Measurements from ENCODE around the gene INSL3. TPM values are rescaled to one million over a fixed set of nuclear protein-coding genes. Genes with fewer than 3 reads are reported as not detected.
"Not testable (repeated sequence)": the region's sequence is repeated elsewhere in the genome, so short reads cannot be mapped to it uniquely, and the experiment has no call there.

INSL3 gene
- total and polyA plus RNA-seq, 4 donors, result 1.5 TPM; not detected in 3

GRCh38 chr19:17778968-17779929, 42.1 kb downstream of the INSL3 start:
- DNase-seq, result peak in 1 of 3 donors; percentile 30
- no peak overlapping the region for H3K27ac ChIP-seq (ENCODE audit: low read depth in 1 of 2, low read length in 1 of 2)
- H3K9me3 ChIP-seq (ENCODE audit: control insufficient read depth in 4 of 4, insufficient read depth in 3 of 4, low read length in 3 of 4), result peaks cover 0 to 1% (median 0%) of the 10 kb centered on the region in 4 donors
- no peak overlapping the region for H3K9ac ChIP-seq (ENCODE audit: insufficient read depth in 1 of 2, low read length in 2 of 2)
- ATAC-seq (ENCODE audit: insufficient read depth, low FRiP score), result no peak
- peaks cover 0 to 2% (median 0%) of the 10 kb centered on the region in 5 donors for H3K4me1 ChIP-seq (ENCODE audit: control insufficient read depth in 5 of 5, insufficient read depth in 5 of 5, low read length in 5 of 5)
- no peaks in the 10 kb centered on the region for H3K36me3 ChIP-seq (ENCODE audit: control insufficient read depth in 4 of 4, insufficient read depth in 4 of 4, low read length in 4 of 4)
- H3K4me3 ChIP-seq, result no peak overlapping the region
- 15 to 22% methylated on average over 22 to 25 of the region's 25 CpGs for WGBS, 2 donors
- peaks cover 0 to 2% (median 0%) of the 10 kb centered on the region in 3 donors for H3K27me3 ChIP-seq (ENCODE audit: control insufficient read depth in 3 of 3, insufficient read depth in 3 of 3, low read length in 2 of 3)
- no peak for TF ChIP-seq CTCF (IDR thresholded peaks at IDR 0.05; ENCODE audit: control extremely low read depth, extremely low read depth)

- peak; percentile 66 for ATAC-seq (ENCODE audit: insufficient read depth, low FRiP score)
- Histone ChIP-seq H3K27ac (ENCODE audit: low read depth in 1 of 2, low read length in 1 of 2) (no peak overlapping the region), H3K4me3 (no peak overlapping the region), H3K36me3 (ENCODE audit: control insufficient read depth in 4 of 4, insufficient read depth in 4 of 4, low read length in 4 of 4) (no peaks in the 10 kb centered on the region), H3K4me1 (ENCODE audit: control insufficient read depth in 5 of 5, insufficient read depth in 5 of 5, low read length in 5 of 5) (peaks cover 0 to 2% (median 0%) of the 10 kb centered on the region in 5 donors), H3K9ac (ENCODE audit: insufficient read depth in 1 of 2, low read length in 2 of 2) (no peak overlapping the region), H3K9me3 (ENCODE audit: control insufficient read depth in 4 of 4, insufficient read depth in 3 of 4, low read length in 3 of 4) (peaks cover 0 to 1% (median 0%) of the 10 kb centered on the region in 4 donors), H3K27me3 (ENCODE audit: control insufficient read depth in 3 of 3, insufficient read depth in 3 of 3, low read length in 2 of 3) (peaks cover 0 to 2% (median 0%) of the 10 kb centered on the region in 3 donors)
- no peak for DNase-seq
- WGBS, 2 donors, result 14 to 19% methylated on average over 31 to 37 of the region's 37 CpGs
- TF ChIP-seq CTCF (IDR thresholded peaks at IDR 0.05; ENCODE audit: control extremely low read depth, extremely low read depth), result no peak
Measured at GRCh38 chr19:17778251-17778967, 42.9 kb downstream of the INSL3 start.

- 81 to 87% methylated on average over 10 of the region's 10 CpGs for WGBS, 2 donors
Measured at GRCh38 chr19:17777840-17778239, 43.5 kb downstream of the INSL3 start.

More at GRCh38 chr19:17777840-17778239, 43.5 kb downstream of the INSL3 start:
- H3K9ac ChIP-seq (ENCODE audit: insufficient read depth in 1 of 2, low read length in 2 of 2); H3K36me3 ChIP-seq (ENCODE audit: control insufficient read depth in 4 of 4, insufficient read depth in 4 of 4, low read length in 4 of 4); H3K9me3 ChIP-seq (ENCODE audit: control insufficient read depth in 4 of 4, insufficient read depth in 3 of 4, low read length in 3 of 4); H3K27ac ChIP-seq (ENCODE audit: low read depth in 1 of 2, low read length in 1 of 2); H3K4me3 ChIP-seq; ATAC-seq (ENCODE audit: insufficient read depth, low FRiP score); DNase-seq; H3K27me3 ChIP-seq (ENCODE audit: control insufficient read depth in 3 of 3, insufficient read depth in 3 of 3, low read length in 2 of 3); H3K4me1 ChIP-seq (ENCODE audit: control insufficient read depth in 5 of 5, insufficient read depth in 5 of 5, low read length in 5 of 5): not testable (repeated sequence)
